AG04450 (cell line): Measurements from ENCODE around the gene RNASEH2B. TPM values are rescaled to one million over a fixed set of nuclear protein-coding genes. Genes with fewer than 3 reads are reported as not detected.

Source experiments
- CTCF ChIA-PET: fragments of 300-600, 350-600 bp; formaldehyde crosslinking; extraction: SDS; loops from one replicate; lab custom pipeline; 2022; ENCODE audit warnings: antibody characterized with exemption, inconsistent platforms; lab: Charles Lee
- POLR2A ChIA-PET: fragments of 350-600 bp; formaldehyde crosslinking; extraction: SDS; loops from one replicate; lab custom pipeline; 2021; ENCODE audit warnings: antibody characterized with exemption, inconsistent platforms; lab: Yijun Ruan, JAX
- DNase-seq: peaks from one replicate; pipeline ENCODE4 v3.0.0-alpha.2; 2011; ENCODE audit warnings: low read depth, low spot score
- H3K27ac ChIP-seq: one replicate; pipeline ENCODE4 v1.5.1; 2012; ENCODE audit warnings: low read depth, low read length, control low read depth
- H3K27me3 ChIP-seq: one replicate; pipeline ENCODE4 v1.6.0; 2012; ENCODE audit warnings: low read length; ENCODE audit not compliant: control insufficient read depth, insufficient read depth
- H3K4me3 ChIP-seq: 2 replicates; pipeline ENCODE4 v1.5.1; 2011; ENCODE audit warnings: mild to moderate bottlenecking, low read depth, low read length, control low read depth
- H3K9me3 ChIP-seq: 2 replicates; pipeline ENCODE4 v1.5.1; 2012; ENCODE audit warnings: low read length; ENCODE audit not compliant: control insufficient read depth, insufficient read depth
- CTCF ChIP-seq: IDR thresholded peaks from 2 replicates; pipeline ENCODE4 v1.5.1; 2011; ENCODE audit warnings: low read depth, low read length, control low read depth, inconsistent platforms
- polyA plus RNA-seq: library from polyadenylated mRNA; depleted of rRNA; stranded (reverse); fragments of >200 nt; gene quantifications from 2 replicates; pipeline ENCODE4 v1.2.3, GENCODE V29; 2011

The RNASEH2B gene
- polyA plus RNA-seq, 1 experiment, result 31.9 TPM

- TF ChIP-seq CTCF, result no peak
- ChIA-PET CTCF (interaction anchor here (2.1 kb wide), 1 partner anchor 10 kb away, joined by 6 read pairs; no protein-coding TSS in a partner anchor), POLR2A (no interaction called here)
- H3K27ac ChIP-seq, result no peak overlapping the region
- no peak overlapping the region for H3K4me3 ChIP-seq
- H3K9me3 ChIP-seq, result no peaks in the 10 kb centered on the region
- no peaks in the 10 kb centered on the region for H3K27me3 ChIP-seq
- DNase-seq, result no peak
Measured at GRCh38 chr13:50901701-50902100, 7.9 kb upstream of the RNASEH2B start.

GRCh38 chr13:50905256-50905655 is 4.3 kb upstream of the RNASEH2B start:
- CTCF ChIA-PET, result no interaction called here
- POLR2A ChIA-PET, result no interaction called here
- no peak for TF ChIP-seq CTCF
- DNase-seq, result no peak
- Histone ChIP-seq H3K27me3 (no peaks in the 10 kb centered on the region), H3K4me3 (no peak overlapping the region), H3K27ac (no peak overlapping the region), H3K9me3 (no peaks in the 10 kb centered on the region)

- POLR2A ChIA-PET, result no interaction called here
- Histone ChIP-seq H3K27ac (no peak overlapping the region), H3K27me3 (no peaks in the 10 kb centered on the region), H3K4me3 (no peak overlapping the region), H3K9me3 (no peaks in the 10 kb centered on the region)
- no peak for DNase-seq
- no peak for TF ChIP-seq CTCF
- CTCF ChIA-PET, result interaction anchor here (0.9 kb wide), 1 partner anchor 931 kb away, joined by 3 read pairs; no protein-coding TSS in a partner anchor
Measured at GRCh38 chr13:50907781-50908180, 1.8 kb upstream of the RNASEH2B start.

GRCh38 chr13:50908371-50908770 is 1.2 kb upstream of the RNASEH2B start:
- CTCF ChIA-PET, result interaction anchor here (0.9 kb wide), 1 partner anchor 932 kb away, joined by 3 read pairs; no protein-coding TSS in a partner anchor
- Histone ChIP-seq H3K27me3 (no peaks in the 10 kb centered on the region), H3K4me3 (no peak overlapping the region), H3K27ac (no peak overlapping the region), H3K9me3 (no peaks in the 10 kb centered on the region)
- DNase-seq, result no peak
- TF ChIP-seq CTCF, result no peak
- POLR2A ChIA-PET, result no interaction called here

GRCh38 chr13:50910485-50910805 is 854 bp downstream of the RNASEH2B start:
- no peak for DNase-seq
- H3K9me3 ChIP-seq, result no peaks in the 10 kb centered on the region
- H3K4me3 ChIP-seq, result peak overlapping the region; percentile 64
- H3K27me3 ChIP-seq, result no peaks in the 10 kb centered on the region
- POLR2A ChIA-PET, result no interaction called here
- H3K27ac ChIP-seq, result peak overlapping the region; percentile 69
- CTCF ChIA-PET, result no interaction called here
- no peak for TF ChIP-seq CTCF
